Adipocyte (in vitro differentiated cells): ENCODE data around the gene CTSC.

Experiments
- DNase-seq: peaks from one replicate; pipeline ENCODE4 v3.0.0-alpha.2; 2015; ENCODE audit warnings: low read depth
- H3K27me3 ChIP-seq: replicated peaks from 2 replicates; pipeline ENCODE4 v1.7.0; 2013; ENCODE audit warnings: mild to moderate bottlenecking, low read length, moderate library complexity; ENCODE audit not compliant: control insufficient read depth, insufficient read depth
- H3K36me3 ChIP-seq: 2 replicates; pipeline ENCODE4 v1.7.0; 2013; ENCODE audit warnings: low read length, mild to moderate bottlenecking, moderate library complexity; ENCODE audit not compliant: control insufficient read depth, insufficient read depth, severe bottlenecking
- H3K4me1 ChIP-seq: 2 replicates; pipeline ENCODE4 v1.7.0; 2013; ENCODE audit warnings: mild to moderate bottlenecking, low read length, moderate library complexity; ENCODE audit not compliant: control insufficient read depth, insufficient read depth
- H3K4me3 ChIP-seq: 2 replicates; pipeline ENCODE4 v1.7.0; 2013; ENCODE audit warnings: mild to moderate bottlenecking, low read length, moderate library complexity
- H3K9ac ChIP-seq: 2 replicates; pipeline ENCODE4 v1.7.0; 2013; ENCODE audit warnings: mild to moderate bottlenecking, low read length, moderate library complexity
- H3K9me3 ChIP-seq: 2 replicates; pipeline ENCODE4 v1.7.0; 2013; ENCODE audit warnings: mild to moderate bottlenecking, low read length, moderate library complexity; ENCODE audit not compliant: control insufficient read depth

Gene CTSC

GRCh38 chr11:88337181-88337986 is at the start of gene CTSC:
CTSC (minus strand) TSS chr11:88337736; CDS start chr11:88337672, 64 bp downstream.
- Histone ChIP-seq H3K27me3 (no peaks in the 10 kb centered on the region), H3K9me3 (no peaks in the 10 kb centered on the region), H3K36me3 (peaks cover 17% of the 10 kb centered on the region), H3K4me1 (peaks cover 23% of the 10 kb centered on the region), H3K9ac (peak within 1 kb of the TSS; percentile 89), H3K4me3 (peak within 1 kb of the TSS; percentile 98)
- DNase-seq, result peak; percentile 96

- DNase-seq, result peak; percentile 32
- H3K9me3 ChIP-seq, result no peaks in the 10 kb centered on the region
These were observed 47.1 kb upstream of the CTSC start for GRCh38 chr11:88384669-88385005.

DNA sequence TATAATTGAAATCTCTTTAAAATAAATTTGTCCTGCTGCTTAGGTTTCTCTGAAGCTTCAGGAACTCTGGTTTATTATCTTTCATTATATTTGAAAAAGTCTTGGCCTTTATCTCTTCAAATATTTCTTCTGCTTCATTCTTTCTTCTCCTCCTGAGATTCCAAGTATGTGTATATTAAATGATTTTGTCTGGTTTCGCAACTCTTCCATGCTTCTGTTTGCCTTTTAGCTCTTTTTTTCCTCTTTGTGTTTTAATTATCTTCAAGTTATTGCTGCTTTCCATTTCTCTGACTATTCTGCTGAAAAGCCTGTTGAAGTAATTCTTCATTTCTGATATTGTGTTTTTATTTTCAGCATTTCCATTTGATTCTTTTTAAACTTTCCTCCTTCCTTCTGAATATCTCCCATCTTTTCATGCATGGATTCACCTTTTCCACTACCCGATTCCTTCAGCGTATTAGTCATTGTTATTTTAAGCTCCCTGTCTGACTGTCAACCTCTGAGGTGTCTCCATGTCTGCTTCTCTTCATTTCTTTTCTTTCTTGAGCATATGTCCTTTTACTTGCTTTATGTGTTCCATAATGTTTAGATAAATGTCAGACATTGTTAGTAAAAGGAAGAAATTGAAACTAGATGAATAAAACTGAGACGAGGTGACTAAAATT is 46.6 kb upstream of the CTSC start:
- peak; percentile 57 for DNase-seq
- H3K27me3 ChIP-seq, result no peaks in the 10 kb centered on the region
- no peaks in the 10 kb centered on the region for H3K36me3 ChIP-seq
- H3K4me1 ChIP-seq, result peaks cover 4% of the 10 kb centered on the region
- H3K4me3 ChIP-seq, result no peak overlapping the region
- no peaks in the 10 kb centered on the region for H3K9me3 ChIP-seq
- no peak overlapping the region for H3K9ac ChIP-seq

More at GRCh38 chr11:88384669-88385005, 47.1 kb upstream of the CTSC start:
- Histone ChIP-seq H3K9ac (no peak overlapping the region), H3K27me3 (no peaks in the 10 kb centered on the region), H3K4me3 (no peak overlapping the region), H3K36me3 (no peaks in the 10 kb centered on the region), H3K4me1 (peaks cover 4% of the 10 kb centered on the region)

DNA sequence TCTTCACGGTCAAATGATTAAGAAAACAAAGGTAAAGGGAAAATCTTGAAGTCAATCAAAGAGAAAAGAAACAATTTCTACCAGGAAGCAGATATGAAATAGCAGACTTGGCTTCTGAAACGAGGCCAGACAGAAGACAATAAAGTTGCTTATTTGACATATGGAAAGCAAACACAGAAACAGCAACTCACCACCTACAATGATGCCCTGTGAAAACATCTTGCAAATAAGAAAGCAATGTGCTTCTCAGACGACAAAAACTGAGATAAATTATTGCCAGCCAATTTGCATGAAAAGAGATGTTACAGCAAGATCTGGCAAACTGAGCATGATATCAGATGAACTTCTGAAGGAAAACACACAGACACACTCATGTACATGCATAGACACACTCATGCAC is 45.9 kb upstream of the CTSC start:
- Histone ChIP-seq H3K9me3 (no peaks in the 10 kb centered on the region), H3K27me3 (no peaks in the 10 kb centered on the region), H3K4me3 (no peak overlapping the region), H3K36me3 (no peaks in the 10 kb centered on the region), H3K9ac (no peak overlapping the region), H3K4me1 (peaks cover 4% of the 10 kb centered on the region)
- no peak for DNase-seq

DNA sequence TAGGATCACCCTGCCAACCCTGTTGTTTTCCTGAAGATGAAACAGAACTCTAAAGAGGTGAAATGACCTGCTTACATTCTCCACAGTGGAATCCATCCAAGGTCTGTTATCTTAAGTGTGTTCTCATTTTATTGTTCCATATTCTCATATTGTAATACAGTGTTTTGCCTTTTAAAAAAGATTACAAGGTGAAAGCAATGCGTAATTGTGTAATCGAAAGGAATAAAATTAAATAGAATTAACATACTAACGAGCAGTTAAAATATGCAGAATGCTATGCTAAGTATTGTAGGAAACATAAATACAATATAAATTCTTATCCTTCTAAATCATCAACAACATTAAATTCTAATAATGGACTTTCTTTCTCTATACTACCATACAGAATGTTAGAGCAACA is 41.6 kb upstream of the CTSC start:
- no peak for DNase-seq
- Histone ChIP-seq H3K4me3 (no peak overlapping the region), H3K9ac (no peak overlapping the region), H3K27me3 (no peaks in the 10 kb centered on the region), H3K4me1 (peaks cover 2% of the 10 kb centered on the region), H3K36me3 (no peaks in the 10 kb centered on the region), H3K9me3 (no peaks in the 10 kb centered on the region)

DNA sequence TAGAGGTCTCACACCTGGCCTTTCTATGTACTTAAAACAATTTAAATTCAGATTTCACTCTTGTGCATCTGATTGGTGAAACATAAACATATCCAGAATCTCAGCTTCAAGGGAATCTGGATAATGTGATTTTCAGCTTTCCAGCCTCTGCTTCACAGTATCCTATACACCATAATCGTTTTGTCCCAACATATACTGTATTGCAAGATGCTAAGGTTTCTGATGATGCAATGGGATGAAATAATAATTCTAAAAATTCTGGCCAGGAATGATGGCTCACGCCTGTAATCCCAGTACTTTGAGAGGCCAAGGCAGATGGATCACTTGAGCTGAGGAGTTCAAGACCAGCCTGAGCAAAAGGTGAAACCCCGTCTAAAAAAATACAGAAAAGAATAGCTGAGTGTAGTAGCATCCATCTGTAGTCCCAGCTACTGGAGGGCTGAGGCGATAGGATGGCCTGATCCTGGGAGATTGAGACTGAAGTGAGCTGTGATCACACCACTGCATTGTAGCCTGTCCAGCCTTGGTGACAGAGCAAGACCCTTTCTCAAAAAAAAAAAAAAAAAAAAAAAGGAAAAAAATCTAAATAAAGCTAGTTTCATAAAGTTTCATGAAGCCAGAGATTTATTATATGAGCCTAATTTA is 41.0 kb upstream of the CTSC start:
- Histone ChIP-seq H3K4me3 (no peak overlapping the region), H3K9me3 (no peaks in the 10 kb centered on the region), H3K9ac (no peak overlapping the region), H3K36me3 (no peaks in the 10 kb centered on the region), H3K4me1 (no peaks in the 10 kb centered on the region), H3K27me3 (no peaks in the 10 kb centered on the region)
- DNase-seq, result peak; percentile 38

GRCh38 chr11:88377646-88378045 is 40.1 kb upstream of the CTSC start:
- H3K27me3 ChIP-seq, result no peaks in the 10 kb centered on the region
- H3K9ac ChIP-seq, result no peak overlapping the region
- no peak for DNase-seq
- no peaks in the 10 kb centered on the region for H3K9me3 ChIP-seq
- H3K4me1 ChIP-seq, result no peaks in the 10 kb centered on the region
- H3K36me3 ChIP-seq, result no peaks in the 10 kb centered on the region
- no peak overlapping the region for H3K4me3 ChIP-seq

GRCh38 chr11:88377144-88377543 is 39.6 kb upstream of the CTSC start:
- DNase-seq, result no peak
- Histone ChIP-seq H3K4me1 (no peaks in the 10 kb centered on the region), H3K36me3 (no peaks in the 10 kb centered on the region)

DNA sequence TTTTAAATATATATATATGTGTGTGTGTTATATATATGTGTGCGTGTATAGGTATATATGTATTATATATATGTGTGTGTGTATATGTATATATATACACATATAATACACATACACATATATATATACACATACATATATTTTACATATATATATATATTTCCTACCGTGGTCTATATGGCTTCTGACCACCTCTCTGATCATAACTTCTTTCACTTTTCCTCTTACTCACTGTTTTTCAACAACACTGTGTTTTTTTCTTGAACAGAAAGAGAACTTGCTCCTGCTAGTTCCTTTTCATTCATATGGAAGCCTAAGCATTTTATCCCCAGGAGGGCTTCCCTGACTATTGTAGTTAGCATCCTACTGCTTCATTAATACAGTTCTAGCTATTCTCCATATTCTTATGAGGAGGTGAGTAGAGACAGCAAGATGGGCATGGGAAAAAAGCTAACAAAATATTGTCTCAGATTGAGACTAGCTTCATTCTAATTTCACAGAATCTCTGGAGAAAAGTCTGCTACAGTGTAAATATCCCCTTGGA is 38.5 kb upstream of the CTSC start:
- Histone ChIP-seq H3K27me3 (no peaks in the 10 kb centered on the region), H3K4me3 (no peak overlapping the region), H3K4me1 (no peaks in the 10 kb centered on the region), H3K9ac (no peak overlapping the region), H3K9me3 (no peaks in the 10 kb centered on the region), H3K36me3 (no peaks in the 10 kb centered on the region)
- DNase-seq, result no peak

More at GRCh38 chr11:88377144-88377543, 39.6 kb upstream of the CTSC start:
- Histone ChIP-seq H3K9ac (no peak overlapping the region), H3K27me3 (no peaks in the 10 kb centered on the region), H3K4me3 (no peak overlapping the region), H3K9me3 (no peaks in the 10 kb centered on the region)

- H3K27me3 ChIP-seq, result no peaks in the 10 kb centered on the region
- no peaks in the 10 kb centered on the region for H3K9me3 ChIP-seq
- no peak for DNase-seq
- H3K4me3 ChIP-seq, result no peak overlapping the region
- H3K36me3 ChIP-seq, result no peaks in the 10 kb centered on the region
- H3K4me1 ChIP-seq, result no peaks in the 10 kb centered on the region
- H3K9ac ChIP-seq, result no peak overlapping the region
These were observed 33.2 kb upstream of the CTSC start for GRCh38 chr11:88370782-88371181.

DNA sequence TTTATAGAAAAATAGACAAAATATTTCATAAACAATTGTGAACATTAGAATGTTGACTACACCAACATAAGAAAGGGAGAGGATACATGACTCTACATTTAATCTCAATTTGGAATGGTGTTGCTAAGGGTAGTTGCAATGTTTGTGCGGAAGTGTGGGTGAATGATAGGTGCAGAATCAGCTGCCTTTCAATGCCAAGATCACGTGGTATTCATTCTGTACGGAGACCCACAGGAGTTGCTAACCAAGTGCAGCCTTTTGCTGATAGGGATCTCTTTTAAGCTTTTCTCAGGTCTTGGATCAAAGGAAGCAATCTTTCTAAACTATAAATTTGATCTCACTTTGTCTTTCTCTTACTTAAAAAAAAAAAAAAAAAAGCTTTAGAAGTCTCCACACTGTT is 29.8 kb upstream of the CTSC start:
- H3K9ac ChIP-seq, result no peak overlapping the region
- H3K4me1 ChIP-seq, result peaks cover 4% of the 10 kb centered on the region
- H3K36me3 ChIP-seq, result no peaks in the 10 kb centered on the region
- no peaks in the 10 kb centered on the region for H3K9me3 ChIP-seq
- no peak for DNase-seq
- no peak overlapping the region for H3K4me3 ChIP-seq
- H3K27me3 ChIP-seq, result no peaks in the 10 kb centered on the region
